GM12872 (cell line): ENCODE results near the gene SELENOO.

Experiments used
- CTCF ChIP-seq: IDR thresholded peaks from 3 replicates; pipeline ENCODE4 v1.5.1; 2011; ENCODE audit warnings: low read depth, mild to moderate bottlenecking, low read length, moderate library complexity; ENCODE audit not compliant: insufficient read depth

Gene SELENOO

GRCh38 chr22:50216684-50217520 is 16.1 kb downstream of the SELENOO start:
- TF ChIP-seq CTCF, result no peak

- TF ChIP-seq CTCF, result no peak
Measured at GRCh38 chr22:50217543-50218152, 16.8 kb downstream of the SELENOO start.

GRCh38 chr22:50218153-50218995 is 17.6 kb downstream of the SELENOO start:
- TF ChIP-seq CTCF, result no peak

DNA sequence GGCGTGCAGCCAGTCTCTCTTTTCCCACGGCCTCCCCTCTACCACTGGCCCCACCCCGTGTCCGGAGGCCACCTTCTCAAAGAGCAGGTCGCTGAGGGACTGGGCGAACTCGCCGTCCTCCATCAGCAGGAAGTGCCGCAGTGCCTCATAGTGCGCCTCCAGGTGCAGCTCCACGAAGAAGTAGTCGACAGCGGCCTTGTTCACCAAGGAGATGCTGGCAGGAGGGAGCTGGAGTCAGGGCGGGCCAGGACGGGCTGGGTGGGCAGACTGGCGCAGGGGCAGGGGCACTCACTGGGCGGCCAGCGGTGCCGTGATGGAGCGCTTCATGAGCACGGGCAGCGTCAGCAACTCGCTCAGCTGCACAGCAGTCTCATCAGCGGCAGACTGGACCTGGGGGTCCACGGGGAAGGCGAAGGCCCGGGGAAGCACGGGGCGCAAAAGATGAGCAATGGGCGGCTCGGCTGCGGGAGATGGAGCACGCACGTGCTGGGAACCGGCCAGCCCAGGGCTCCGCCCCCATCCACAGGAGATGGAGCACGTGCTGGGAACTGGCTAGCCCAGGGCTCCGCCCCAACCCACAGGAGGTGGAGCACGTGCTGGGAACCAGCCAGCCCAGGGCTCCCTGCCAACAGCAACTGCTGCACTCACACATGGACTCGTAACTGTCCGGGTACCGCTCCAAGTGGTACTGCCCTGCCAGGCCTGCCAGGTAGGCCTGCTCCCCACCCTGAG is 18.4 kb downstream of the SELENOO start:
- no peak for TF ChIP-seq CTCF

GRCh38 chr22:50219800-50220602 is 19.2 kb downstream of the SELENOO start:
- no peak for TF ChIP-seq CTCF

- TF ChIP-seq CTCF, result no peak
Measured at GRCh38 chr22:50220603-50221409, 20.0 kb downstream of the SELENOO start.
